ENCODE data around the gene SPECC1L.

DNA sequence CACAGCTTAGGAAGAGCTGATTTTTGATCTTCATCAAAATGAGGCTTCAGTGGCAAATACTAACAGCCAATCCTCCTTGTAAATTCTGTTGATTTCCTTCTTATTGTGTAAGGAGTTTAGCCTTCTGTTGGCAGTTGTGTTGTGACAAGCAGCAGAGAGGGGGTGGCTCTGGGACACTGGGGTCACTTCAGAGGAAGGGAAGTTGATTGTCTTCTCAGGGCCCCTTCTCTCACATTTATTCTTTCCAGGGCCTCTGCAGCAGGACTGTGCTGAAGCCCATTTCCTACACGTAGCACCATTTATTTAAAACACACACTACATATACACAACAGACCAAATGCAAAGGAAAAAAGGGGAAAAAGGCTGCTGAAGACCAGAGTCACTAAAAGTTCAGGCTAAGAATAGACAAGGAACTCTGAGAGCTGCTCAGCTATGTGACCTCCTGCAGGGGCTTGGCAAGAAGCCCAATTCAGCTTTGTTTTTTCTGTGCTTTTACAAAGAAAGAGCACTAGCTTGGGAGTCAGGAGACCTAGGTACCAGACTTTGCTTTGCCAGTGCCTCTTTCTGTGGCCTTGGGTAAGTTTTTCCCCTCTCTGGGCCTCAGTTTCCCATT lies 196.2 kb downstream of the SPECC1L start:
- TF ChIP-seq TAF1 (IDR thresholded peaks at IDR 0.05; ENCODE audit: borderline replicate concordance, insufficient read depth, low read length), result no peak
- no peak for TF ChIP-seq POLR2AphosphoS5 (IDR thresholded peaks at IDR 0.05; ENCODE audit: low read depth, low read length)
- TF ChIP-seq SIN3A (IDR thresholded peaks at IDR 0.05; ENCODE audit: borderline replicate concordance, insufficient read depth, low read length), result no peak
- TF ChIP-seq FOXP2 (optimal IDR thresholded peaks at IDR 0.05; ENCODE audit: borderline replicate concordance, extremely low read depth, extremely low read length, insufficient read depth), result no peak
- TF ChIP-seq, protein P1, sequence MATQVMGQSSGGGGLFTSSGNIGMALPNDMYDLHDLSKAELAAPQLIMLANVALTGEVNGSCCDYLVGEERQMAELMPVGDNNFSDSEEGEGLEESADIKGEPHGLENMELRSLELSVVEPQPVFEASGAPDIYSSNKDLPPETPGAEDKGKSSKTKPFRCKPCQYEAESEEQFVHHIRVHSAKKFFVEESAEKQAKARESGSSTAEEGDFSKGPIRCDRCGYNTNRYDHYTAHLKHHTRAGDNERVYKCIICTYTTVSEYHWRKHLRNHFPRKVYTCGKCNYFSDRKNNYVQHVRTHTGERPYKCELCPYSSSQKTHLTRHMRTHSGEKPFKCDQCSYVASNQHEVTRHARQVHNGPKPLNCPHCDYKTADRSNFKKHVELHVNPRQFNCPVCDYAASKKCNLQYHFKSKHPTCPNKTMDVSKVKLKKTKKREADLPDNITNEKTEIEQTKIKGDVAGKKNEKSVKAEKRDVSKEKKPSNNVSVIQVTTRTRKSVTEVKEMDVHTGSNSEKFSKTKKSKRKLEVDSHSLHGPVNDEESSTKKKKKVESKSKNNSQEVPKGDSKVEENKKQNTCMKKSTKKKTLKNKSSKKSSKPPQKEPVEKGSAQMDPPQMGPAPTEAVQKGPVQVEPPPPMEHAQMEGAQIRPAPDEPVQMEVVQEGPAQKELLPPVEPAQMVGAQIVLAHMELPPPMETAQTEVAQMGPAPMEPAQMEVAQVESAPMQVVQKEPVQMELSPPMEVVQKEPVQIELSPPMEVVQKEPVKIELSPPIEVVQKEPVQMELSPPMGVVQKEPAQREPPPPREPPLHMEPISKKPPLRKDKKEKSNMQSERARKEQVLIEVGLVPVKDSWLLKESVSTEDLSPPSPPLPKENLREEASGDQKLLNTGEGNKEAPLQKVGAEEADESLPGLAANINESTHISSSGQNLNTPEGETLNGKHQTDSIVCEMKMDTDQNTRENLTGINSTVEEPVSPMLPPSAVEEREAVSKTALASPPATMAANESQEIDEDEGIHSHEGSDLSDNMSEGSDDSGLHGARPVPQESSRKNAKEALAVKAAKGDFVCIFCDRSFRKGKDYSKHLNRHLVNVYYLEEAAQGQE (IDR thresholded peaks at IDR 0.05; ENCODE audit: insufficient read depth in 1 of 2, low read depth in 2 of 2, low read length in 2 of 2), result no peak
